Measurements from ENCODE around the gene RTN4RL1.
"Not testable (repeated sequence)": the region's sequence is repeated elsewhere in the genome, so short reads cannot be mapped to it uniquely, and the experiment has no call there.

Gene RTN4RL1

DNA sequence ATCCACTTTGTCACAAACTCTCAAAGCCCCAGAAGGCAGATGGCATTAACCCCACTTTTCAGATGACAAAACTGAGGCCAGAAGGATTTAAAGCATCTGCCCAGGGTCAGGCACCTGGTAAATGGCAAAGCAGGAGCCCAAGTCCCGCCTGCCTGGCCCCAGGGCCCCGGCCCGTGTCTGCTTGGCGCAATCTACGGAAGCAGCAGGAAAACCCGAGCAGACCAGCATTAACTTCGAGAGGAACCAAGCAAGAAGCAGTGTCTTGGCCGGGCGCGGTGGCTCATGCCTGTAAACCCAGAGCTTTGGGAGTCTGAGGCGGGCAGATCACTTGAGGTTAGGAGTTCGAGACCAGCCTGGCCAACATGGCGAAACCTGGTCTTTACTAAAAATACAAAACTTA is 21.6 kb downstream of the RTN4RL1 start:
- DNase-seq (ENCODE audit: low read depth, low spot score) = no peak

DNA sequence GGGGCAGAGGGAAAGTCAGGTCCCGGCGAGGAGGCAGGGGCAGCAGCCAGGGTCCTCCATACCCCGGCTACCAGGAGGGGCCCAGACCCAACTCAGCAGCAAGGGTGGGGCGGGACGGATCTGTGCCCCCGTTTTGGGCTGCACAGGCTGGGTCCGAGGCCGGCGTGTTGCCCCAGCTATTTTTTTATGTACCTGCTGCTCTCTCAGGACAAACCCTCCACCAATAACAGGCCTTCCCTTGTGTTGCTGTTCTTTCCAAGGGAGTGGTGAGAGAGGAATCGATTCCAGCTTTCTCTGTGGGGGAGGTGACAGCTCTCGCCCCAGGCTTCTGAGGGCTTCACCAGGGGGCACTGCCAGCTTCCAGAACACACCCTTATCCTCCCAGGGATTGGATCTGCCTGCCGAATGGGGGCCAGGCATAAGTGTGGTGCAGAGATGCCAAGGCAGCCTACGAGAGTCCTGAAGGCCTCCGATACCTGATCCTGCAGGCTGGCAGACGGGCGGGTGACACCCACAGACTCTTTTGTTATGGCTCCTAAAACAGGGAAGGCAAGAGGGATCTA is 22.3 kb downstream of the RTN4RL1 start:
- DNase-seq (ENCODE audit: low read depth, low spot score) = no peak

DNA sequence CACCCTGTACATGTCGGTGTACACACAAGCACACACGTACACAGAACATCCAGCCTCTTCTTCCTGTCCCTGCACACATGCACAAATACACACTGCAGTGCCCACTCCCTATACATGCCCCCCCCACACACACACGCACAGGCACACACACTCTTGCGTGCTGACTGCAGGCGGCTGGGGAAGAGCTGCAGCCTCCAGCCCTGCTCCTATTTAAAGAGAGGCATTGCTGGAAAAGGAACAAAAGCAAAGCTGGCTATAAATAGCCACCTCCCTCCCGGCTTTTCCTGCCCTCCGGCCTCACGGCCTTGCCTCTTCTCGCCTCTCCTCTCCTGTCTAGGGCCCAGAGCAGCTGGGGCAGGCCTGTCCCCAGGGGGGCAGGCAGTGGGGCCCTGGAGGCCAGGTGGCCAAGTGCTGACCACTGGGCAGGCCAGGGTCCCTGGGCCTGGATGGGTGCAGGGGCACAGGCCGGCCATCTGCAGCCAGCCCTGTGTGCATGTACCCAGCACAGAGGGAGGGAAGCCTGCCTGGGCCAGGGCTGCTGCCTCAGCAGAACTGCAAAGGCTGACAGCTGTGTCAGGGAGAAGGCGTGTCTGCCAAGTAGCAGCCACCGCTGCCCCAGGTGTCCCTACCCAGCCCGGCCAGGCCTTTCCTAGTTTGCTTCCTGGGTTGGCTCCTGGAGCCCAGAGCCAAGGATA is 25.4 kb downstream of the RTN4RL1 start:
- DNase-seq (ENCODE audit: low read depth, low spot score) = peak; percentile 54

DNA sequence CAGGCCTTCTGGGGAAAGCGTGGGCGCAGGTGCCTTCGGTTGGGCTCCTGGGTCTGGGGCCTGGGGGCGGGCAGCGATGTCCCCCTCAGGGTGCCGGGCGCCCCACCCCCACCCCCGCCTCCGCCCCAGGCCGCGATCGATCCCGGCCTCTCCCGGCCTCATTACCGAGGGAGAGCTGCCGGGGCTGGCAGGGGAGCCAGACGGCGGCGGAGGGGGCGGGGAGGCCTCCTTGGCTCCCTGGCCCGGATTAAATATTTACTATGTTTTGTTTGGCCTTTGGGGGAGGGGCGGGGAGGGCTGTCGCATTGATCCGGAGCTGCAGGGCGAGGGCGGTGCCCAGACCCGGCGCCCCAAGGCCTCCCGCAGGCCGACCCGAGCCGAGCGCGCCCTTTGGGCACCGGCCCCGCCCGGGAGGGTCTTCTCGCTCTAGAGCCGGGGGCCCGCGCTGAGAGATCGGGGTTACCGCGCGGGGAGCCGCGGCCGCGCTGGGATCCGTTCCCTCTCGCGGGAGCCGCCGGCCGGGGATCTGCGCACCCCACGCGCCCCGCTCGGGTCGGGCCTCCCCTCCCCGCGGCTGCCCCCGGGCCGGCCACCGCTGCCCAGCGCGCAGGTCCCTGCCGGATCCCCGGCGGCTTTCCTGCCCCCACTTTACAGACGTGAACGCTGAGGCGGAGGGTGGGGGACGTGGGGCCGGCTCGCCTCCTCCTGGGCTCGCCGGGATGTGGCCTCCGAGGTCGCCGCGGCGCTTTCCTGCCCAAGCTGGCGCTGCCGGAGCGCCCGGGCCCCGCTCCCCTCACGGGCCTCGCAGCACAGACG is 27.0 kb downstream of the RTN4RL1 start:
- DNase-seq (ENCODE audit: low read depth, low spot score) = peak; percentile 50

DNA sequence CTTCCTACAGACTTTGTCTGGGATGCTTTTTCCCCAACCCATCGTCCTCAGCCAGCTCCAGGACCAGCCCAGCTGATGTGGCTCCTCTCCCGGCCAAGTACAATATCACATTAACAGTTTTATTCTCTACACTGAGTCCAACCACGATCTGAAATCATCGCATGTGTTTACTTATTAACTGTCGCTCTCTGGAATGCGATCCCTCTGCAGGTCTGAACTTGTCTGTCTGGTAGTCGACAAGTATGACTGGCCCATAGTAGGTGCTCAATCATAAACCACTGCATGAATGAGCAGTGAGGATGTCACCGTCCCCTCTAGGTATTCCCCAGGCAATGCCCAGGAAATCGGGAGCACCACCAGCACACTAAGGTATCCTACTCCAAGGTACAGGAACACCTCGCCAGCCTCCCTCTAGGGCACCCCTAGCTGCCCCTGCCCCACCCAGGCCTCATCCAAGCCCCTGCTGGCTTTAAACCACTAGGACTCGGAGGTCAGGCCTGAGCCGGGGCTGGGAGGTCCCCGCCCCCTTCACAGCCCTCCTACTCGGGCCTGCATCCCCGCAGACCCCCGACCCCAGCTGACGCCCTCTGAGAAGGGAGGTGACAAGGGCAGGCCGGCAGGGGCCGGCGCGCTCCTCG is 27.7 kb downstream of the RTN4RL1 start:
- DNase-seq (ENCODE audit: low read depth, low spot score) = peak; percentile 35

DNA sequence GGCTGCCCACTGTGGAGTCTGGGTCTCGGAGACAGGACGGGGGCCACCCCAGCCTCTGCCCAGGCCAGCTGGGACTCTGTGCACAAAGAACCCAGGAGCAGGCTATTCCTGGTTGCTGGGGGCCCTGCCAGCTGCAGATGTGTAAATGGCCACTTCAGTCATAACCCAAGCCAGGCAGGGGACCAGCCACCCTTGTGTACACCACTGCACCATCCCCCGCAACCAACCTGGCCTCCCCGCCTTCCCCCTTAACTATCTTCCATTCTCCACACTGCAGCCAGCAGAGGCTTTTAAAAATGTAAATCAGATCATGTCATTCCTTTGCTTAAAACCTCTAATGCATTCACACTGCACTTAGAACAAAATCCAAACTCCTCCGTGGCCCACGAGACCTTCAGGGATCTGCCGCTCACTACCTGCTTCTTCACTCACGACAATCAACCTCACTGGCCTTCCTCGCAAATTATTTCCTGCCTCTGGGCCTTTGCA is 28.3 kb downstream of the RTN4RL1 start:
- DNase-seq (ENCODE audit: low read depth, low spot score) = no peak

DNA sequence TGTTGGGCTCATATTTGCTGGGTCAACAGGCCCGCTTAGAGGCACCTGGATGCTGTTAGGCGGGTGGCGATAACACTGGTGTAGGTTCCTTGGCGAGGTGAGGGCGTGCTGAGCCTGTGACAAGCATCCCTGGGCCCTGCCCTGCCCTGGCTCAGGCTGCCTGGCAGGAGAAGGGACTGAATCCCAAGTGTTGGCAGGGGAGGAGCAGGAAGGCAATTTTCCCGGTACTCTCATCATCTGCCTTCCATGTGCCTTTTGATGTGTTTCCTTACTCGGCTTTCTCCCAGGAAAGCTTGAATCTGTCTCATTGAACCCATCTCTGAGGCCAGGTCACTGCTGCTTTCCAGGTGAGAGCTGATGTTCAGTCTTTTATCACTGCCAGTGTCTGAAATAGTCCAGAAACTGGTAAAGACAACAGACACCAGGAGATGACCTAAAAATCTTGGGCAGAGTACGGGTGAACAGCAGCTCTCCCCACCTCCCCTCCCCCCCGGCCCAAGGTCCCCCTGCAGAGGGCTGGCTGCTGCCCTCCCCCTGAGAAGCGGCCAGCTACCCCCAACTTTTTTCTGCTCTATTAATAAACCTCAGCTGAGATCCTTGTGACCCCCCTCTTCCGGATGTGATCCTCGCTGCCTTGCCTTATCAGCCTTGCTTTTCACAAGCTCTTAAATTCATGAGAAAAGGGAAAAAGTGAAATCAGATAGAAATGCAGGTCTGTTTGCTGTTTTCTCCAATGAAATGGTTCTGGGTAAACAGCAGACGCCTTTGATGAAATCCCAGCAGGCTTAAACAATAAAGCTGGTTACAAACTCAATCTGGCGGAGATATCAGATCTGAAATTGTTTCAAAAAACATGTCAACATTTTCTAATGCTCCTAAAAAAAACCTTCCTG is 29.0 kb downstream of the RTN4RL1 start:
- DNase-seq (ENCODE audit: low read depth, low spot score) = no peak

DNA sequence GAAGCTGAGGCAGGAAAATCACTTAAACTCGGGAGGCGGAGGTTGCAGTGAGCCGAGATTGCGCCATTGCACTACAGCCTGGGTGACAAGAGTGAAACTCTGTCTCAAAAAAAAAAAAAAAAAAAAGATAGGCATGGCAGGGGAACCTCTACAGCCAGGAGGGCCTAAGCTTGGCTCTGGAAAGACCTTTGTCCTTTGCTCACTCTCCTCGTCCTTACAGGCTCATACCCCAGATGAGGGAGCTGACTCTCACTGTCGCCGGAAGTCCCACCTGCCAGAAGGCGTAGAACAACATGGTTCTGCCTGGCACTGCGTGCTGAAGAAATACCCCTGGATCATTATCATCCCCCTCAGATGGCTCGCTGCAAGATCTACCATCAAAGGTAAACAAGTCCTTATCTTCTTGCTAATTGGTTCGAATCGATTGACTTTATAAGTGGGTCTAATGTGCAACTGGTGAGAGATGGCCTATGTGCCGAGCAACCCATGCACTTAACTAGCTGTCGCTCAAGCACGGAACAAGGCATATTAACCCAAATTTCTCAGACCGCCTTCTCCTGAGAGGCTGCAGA is 29.7 kb downstream of the RTN4RL1 start:
- no peak for DNase-seq (ENCODE audit: low read depth, low spot score)

DNA sequence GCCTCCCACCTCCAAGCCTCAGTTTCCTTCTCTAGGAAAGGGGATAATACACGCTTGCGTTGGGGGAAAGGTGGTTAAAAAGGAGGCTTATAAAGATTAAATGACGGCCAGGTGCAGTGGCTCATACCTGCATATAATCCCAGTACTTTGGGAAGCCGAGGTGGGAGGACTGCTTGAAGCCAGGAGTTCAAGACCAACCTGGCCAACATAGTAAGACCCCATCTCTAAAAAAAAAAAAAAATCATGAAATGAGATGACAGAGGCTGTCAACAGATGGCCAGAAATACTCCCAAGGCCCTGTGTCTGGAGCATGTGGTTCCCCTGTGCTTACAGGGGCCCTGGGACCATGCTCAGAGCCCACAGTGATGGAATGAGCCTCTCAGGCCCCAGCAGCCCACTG is 30.4 kb downstream of the RTN4RL1 start:
- DNase-seq (ENCODE audit: low read depth, low spot score) = no peak

DNA sequence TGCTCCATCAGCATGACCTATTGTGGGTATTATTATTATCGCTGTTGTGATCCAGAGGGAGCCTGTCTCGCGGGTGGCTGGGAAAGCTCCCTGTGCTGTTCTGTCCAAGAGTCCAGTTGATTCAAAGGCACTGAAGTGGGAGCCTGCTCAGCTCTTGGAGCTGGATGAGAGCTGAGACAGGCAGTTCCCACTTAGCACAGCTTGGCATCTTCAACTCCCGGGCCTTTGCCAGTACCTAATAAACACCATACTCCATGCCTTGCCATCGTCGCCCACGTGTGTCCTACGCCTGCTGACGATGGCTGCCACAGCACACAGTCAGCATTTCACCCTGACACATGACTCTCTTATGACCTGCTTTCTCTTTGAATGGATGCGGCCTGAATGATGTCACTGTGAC is 32.6 kb downstream of the RTN4RL1 start:
- no peak for DNase-seq (ENCODE audit: low read depth, low spot score)

DNA sequence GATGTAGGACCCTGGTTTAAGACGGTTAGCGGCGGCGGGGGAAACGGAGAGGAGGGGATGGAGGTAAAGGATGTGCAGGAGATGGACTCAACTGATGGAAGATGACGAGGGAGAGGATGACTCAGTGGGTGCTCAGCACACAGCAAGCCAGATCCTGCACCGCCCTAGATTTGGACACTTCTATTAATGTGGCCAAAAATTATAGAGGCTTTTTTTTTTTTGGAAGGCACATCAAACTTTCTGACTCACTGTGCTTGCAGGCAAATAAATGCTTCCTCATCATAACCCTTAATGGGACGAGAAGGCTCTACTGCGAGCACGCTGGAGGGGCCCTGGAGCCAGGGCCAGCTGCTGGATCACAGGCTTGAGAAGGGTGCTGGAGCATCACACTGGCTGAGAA is 36.0 kb downstream of the RTN4RL1 start:
- DNase-seq (ENCODE audit: low read depth, low spot score) = no peak

DNA sequence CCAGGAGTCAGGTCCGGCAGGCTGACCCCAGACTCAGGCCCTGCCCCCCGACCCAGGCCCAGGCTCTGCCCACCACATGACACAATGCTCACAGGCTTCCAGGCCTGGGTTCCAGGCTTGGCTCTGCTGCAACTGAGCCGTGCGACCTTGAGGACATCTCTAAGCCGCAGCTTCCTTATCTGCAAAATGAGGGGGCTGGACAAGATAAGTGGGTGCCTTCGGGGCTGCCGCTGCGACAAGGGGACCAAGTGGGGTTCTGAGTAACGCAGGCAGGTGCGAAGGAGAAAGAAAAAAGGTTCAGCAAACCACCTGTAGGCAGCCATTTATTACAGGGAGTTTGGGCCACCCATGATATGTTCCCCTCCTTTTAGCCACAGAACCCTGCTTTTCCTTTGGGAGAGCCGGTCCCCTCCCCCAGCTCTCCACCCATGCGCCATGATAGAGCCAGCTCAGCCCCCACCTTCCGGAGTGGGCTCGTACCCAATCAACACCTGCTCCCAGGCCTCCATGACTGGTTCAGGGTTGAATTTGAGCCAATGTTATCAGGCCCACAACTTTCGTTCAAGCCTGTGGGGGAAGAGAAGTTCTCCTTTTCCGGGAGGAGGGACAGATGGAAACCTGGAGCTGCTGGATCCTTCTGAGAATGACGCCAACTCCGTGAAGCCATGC is 38.2 kb downstream of the RTN4RL1 start:
- DNase-seq (ENCODE audit: low read depth, low spot score) = no peak

DNA sequence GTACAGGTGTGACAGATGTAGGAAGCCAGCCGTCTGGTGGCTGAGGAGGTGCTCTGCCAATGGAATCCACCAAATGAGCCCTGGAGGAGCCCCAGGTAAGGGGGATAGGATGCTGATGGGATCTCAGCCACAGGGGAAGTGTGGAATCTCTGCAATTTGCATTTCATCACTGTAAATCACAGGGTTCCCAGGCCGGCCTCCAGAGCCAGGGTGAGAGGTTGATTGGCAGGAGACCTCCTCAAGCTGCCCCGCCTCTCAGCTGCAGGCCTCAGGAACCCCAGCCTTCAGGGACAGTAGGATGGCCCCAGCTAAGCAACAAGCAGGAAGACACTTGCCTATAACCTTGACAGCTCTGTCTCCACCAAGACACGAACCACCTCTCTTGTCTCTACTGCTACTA is 39.4 kb downstream of the RTN4RL1 start:
- no peak for DNase-seq (ENCODE audit: low read depth, low spot score)

DNA sequence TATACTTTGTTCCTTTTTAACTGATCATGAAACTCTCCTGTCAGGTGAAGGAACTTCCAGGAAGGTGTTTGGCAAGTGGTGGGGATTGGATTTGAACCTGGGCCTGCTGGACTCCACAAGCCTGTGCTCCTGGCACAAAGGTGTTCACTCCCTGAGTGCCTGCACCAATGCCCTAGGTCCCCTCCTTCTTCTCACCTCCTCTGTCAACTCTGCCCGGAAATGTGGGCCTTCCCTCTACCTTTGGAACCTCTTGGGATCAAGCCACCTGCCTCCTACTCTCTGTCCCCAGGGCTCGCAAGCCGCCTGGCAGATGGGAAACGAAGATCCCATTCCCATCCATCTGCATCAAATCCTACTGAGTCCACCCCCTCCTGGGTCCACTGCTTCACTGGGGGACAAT is 40.0 kb downstream of the RTN4RL1 start:
- no peak for DNase-seq (ENCODE audit: low read depth, low spot score)

DNA sequence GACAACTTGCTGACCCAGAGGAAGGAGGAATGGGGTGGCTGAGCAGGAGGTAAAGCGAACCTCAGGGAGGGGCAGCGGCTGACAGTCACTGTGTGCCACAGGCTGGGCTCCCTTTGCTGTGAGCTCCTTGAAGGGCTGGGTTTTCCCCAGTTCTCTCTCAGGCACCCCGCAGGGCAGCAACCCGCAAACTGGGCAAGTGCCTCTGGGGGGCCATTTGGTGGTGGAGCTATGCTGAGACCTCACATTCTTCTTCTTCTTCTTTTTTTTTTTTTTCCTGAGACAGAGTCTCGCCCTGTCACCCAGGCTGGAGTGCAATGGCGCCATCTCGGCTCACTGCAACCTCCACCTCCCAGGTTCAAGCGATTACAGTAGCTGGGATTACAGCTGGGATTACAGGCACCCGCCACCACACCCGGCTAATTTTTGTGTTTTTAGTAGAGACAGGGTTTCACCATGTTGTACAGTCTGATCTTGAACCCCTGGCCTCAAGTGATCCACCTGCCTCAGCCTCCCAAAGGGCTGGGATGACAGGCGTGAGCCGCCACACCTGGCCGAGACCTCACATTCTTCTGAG is 42.3 kb downstream of the RTN4RL1 start:
- not testable (repeated sequence) for DNase-seq (ENCODE audit: low read depth, low spot score)

DNA sequence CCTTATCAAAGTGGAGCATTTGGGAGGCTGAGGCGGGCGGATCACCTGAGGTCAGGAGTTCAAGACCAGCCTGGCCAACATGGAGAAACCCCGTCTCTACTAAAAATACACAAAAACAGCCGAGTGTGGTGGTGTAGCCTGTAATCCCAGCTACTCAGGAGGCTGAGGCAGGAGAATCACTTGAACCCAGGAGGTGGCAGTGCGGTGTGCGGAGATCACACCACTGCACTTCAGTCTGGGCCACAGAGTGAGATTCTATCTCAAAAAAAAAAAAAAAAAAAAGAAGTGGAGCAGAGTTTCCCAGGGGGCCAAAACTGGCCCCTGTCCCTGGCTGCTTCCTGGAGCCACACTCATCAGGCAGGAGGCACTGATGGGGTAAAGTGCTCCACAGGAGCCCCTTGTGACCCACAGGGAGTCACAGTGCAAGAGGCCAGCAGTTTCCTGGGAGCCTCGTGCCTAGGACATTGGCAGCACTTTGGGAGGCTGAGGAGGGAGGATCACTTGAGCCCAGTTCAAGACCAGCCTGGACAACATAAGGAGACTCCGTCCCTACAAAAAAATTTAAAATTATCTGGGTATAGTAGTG is 44.4 kb downstream of the RTN4RL1 start:
- no peak for DNase-seq (ENCODE audit: low read depth, low spot score)

DNA sequence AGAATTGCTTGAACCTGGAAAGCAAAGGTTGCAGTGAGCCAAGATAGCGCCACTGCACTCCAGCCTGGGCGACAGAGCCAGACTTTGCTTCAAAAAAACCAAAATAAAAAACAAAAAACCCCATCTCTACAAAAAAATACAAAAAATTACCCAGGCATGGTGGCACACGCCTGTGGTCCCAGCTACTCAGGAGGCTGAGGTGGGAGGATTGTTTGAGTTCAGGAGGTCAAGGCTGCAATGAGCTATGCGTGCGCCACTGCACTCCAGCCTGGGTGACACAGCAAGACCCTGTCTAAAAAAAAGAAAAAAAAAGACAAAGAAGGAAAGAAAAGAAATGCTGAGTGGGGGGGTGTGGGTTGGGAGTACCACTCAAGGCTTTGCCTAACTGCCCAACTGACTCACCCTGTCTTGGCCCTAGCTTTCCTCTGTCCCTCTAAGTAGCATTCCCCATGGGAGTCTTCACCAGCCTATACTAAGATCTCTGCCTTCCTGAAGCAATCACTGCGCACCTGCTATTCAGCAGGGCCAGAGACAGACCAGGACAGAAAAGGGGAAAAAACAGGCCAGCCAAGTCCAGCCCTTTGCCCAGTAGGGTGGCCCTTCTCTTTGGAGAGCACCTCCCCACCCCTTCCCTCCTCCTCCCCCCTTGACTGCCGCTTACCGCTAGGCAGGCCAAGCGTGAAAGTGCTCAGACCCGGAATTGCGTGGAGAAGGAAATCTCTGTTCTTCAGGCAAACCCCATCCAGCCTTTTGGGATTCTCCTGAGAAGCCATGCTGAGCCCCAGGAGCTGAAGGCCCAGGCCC is 45.8 kb downstream of the RTN4RL1 start:
- no peak for DNase-seq (ENCODE audit: low read depth, low spot score)

DNA sequence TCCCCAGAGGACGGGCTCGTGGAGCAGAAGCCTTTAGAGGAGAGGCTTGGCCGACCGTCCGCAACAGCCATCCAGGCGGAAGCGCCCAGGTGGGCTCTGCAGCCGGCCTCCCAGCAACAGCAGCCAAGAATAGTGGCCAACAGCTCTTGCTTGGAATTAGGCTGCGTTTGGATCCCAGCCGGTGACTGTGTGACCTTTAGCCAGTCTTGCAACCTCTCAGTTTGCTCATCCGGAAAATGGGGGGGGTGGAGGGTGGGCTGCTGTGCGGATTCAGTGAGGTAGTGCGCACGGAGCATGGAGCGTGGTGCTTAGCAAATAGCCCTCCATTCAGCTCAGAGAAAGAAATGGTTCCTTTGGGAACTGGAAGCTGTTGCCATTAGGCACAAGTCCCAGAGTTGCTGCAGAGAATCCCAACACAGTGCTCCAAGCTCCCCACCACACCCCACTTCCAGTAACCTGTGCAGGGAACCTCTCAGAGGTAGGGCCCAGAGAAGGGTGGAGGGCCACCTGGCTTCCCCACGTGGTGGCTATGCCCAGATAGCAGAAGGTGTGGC is 46.7 kb downstream of the RTN4RL1 start:
- no peak for DNase-seq (ENCODE audit: low read depth, low spot score)

Measured in astrocyte of the hippocampus (primary cell).